Upper lobe of left lung (tissue), 4 donors: Measurements from ENCODE around the gene RNF146.

Source experiments
- POLR2A ChIP-seq, 4 donors: fragments of 450-650 bp; IDR thresholded peaks; one replicate each; pipeline ENCODE4 v1.5.1; 2016 to 2017; ENCODE audit warnings: antibody characterized with exemption in 4 of 4, mild to moderate bottlenecking in 2 of 4
- POLR2AphosphoS5 ChIP-seq, 2 donors: sonication (generic); formaldehyde crosslinking; IDR thresholded peaks; one replicate each; pipeline ENCODE4 v1.5.1; 2017; ENCODE audit warnings: antibody characterized with exemption in 2 of 2
- TF ChIP-seq, protein P1 (sequence below), 6 experiments: fragments of 450-650 bp in 4 of 6; fragments of 200-600 bp in 2 of 6; sonication (generic) in 2 of 6; IDR thresholded peaks; one replicate each; pipeline ENCODE4 v1.5.1; 2016 to 2019; ENCODE audit warnings: antibody characterized with exemption in 6 of 6

DNA sequence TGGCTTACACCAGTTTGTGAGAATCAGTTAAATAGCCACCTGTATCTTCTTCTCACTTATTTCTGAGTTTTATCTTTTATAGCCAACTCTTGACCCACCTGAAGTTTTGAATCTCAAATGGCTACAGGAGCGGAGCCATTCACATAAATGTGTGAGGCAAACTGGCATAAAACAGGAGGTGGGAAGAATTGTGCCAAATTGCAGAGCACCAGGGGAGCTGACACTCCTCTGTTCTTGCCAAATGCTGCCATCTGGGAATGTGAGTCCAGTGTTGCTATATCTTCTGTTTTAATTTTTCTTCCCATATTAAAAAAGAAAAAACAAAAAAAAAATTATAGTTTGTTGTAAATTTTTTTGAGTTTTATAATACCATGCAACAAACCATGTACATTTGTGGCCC lies 17.0 kb upstream of the RNF146 start:
- TF ChIP-seq POLR2A (IDR thresholded peaks at IDR 0.05) (no peak), POLR2AphosphoS5 (IDR thresholded peaks at IDR 0.05) (no peak)
- TF ChIP-seq, protein P1, sequence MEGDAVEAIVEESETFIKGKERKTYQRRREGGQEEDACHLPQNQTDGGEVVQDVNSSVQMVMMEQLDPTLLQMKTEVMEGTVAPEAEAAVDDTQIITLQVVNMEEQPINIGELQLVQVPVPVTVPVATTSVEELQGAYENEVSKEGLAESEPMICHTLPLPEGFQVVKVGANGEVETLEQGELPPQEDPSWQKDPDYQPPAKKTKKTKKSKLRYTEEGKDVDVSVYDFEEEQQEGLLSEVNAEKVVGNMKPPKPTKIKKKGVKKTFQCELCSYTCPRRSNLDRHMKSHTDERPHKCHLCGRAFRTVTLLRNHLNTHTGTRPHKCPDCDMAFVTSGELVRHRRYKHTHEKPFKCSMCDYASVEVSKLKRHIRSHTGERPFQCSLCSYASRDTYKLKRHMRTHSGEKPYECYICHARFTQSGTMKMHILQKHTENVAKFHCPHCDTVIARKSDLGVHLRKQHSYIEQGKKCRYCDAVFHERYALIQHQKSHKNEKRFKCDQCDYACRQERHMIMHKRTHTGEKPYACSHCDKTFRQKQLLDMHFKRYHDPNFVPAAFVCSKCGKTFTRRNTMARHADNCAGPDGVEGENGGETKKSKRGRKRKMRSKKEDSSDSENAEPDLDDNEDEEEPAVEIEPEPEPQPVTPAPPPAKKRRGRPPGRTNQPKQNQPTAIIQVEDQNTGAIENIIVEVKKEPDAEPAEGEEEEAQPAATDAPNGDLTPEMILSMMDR (IDR thresholded peaks at IDR 0.05) = no peak
